C4-2B (cell line): ENCODE data around the gene MOB3A.

Source experiments
- ZFX ChIP-seq: fragments of 450-650 bp; IDR thresholded peaks from 2 replicates; pipeline ENCODE4 v1.6.1; 2017
- TF ChIP-seq, protein P1 (sequence below): fragments of 450-650 bp; conservative IDR thresholded peaks from 2 replicates; pipeline ENCODE4 v1.5.1; 2017; ENCODE audit warnings: mild to moderate bottlenecking

DNA sequence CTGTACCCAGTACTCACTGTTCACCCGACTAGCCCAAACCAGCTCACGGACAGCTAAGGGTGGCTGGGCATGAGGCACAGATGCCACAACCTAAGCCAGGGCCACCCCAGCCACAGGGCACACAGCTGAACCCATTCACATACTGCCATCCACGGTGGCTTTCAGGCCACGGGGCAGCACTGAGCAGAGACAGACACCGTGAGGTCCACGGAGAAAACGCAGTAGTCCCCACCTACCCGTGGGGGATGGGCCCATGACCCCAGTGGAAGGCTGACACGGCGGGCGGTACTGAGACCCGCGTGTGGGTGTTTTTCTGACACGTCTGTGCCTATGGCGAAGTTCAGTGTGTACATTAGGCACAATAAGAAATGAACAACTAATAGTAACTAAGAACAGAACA lies 26.1 kb upstream of the MOB3A start:
- TF ChIP-seq, protein P1, sequence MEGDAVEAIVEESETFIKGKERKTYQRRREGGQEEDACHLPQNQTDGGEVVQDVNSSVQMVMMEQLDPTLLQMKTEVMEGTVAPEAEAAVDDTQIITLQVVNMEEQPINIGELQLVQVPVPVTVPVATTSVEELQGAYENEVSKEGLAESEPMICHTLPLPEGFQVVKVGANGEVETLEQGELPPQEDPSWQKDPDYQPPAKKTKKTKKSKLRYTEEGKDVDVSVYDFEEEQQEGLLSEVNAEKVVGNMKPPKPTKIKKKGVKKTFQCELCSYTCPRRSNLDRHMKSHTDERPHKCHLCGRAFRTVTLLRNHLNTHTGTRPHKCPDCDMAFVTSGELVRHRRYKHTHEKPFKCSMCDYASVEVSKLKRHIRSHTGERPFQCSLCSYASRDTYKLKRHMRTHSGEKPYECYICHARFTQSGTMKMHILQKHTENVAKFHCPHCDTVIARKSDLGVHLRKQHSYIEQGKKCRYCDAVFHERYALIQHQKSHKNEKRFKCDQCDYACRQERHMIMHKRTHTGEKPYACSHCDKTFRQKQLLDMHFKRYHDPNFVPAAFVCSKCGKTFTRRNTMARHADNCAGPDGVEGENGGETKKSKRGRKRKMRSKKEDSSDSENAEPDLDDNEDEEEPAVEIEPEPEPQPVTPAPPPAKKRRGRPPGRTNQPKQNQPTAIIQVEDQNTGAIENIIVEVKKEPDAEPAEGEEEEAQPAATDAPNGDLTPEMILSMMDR = no peak
- no peak for TF ChIP-seq ZFX
